ENCODE results near the gene JAML. TPM values are rescaled to one million over a fixed set of nuclear protein-coding genes. Genes with fewer than 3 reads are reported as not detected.

The JAML gene
- polyA plus RNA-seq, 1 donor (not counting 4 experiments of a cell fraction or from before 2014, with no cell fraction given): 0.01 TPM

DNA sequence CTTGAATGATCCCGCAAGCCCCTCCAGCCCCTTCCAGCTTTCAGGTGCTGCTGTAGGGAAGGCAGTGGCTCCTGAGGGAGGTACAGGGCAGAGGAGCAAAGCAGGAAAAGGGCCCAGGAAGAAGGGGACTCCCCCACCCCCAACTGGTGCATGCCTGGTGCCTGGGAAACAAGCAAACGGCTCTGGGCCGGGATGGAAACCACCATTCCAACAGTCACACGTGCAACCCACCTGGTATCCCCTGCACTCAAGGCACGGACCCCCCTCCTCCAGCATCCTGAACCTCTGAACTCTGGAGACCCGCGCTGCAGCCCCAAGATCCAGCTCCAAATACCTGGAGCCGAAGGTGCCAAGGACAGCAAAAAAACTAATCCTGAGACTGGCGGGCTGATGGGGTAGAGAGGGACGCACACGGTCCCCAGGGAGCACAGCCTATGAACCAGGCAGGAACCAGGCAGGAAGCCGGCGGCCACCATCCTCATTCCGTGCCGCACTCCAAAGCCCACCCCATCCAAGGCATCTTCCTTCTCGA, 72.7 kb downstream of the JAML start:
- no peak for TF ChIP-seq EZH2 (IDR thresholded peaks at IDR 0.05; ENCODE audit: low read length)
- TF ChIP-seq, protein P1, sequence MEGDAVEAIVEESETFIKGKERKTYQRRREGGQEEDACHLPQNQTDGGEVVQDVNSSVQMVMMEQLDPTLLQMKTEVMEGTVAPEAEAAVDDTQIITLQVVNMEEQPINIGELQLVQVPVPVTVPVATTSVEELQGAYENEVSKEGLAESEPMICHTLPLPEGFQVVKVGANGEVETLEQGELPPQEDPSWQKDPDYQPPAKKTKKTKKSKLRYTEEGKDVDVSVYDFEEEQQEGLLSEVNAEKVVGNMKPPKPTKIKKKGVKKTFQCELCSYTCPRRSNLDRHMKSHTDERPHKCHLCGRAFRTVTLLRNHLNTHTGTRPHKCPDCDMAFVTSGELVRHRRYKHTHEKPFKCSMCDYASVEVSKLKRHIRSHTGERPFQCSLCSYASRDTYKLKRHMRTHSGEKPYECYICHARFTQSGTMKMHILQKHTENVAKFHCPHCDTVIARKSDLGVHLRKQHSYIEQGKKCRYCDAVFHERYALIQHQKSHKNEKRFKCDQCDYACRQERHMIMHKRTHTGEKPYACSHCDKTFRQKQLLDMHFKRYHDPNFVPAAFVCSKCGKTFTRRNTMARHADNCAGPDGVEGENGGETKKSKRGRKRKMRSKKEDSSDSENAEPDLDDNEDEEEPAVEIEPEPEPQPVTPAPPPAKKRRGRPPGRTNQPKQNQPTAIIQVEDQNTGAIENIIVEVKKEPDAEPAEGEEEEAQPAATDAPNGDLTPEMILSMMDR (optimal IDR thresholded peaks at IDR 0.05 in 1 of 3, IDR thresholded peaks at IDR 0.05 in 1 of 3, conservative IDR thresholded peaks at IDR 0.05 in 1 of 3; ENCODE audit: extremely low read depth in 1 of 3, insufficient read depth in 2 of 3, low read length in 3 of 3): no peak

DNA sequence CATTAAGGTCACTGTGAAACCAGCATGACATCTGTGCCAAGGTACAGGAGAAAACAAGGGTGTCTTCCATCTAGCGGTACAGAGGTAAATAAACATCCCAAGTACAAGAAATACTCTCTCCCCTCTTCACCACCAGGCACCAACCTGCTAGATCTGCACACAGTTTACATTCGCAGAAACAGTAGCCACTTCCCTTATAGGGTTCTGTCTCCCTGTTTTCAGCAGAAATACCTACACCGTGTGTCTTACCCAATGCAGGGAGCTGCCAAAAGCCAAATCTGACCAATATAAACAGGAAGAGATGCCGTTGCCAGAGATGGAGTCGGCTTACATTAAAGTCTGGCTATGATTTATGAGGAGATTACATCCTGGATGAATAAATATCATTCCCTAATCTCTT, 73.4 kb downstream of the JAML start:
- DNase-seq (ENCODE audit: low read depth, low spot score): no peak
- no peaks in the 10 kb centered on the region for H3K79me2 ChIP-seq (ENCODE audit: control insufficient read depth, insufficient read depth, low read length)

More for the DNA sequence above, 72.7 kb downstream of the JAML start:
- Histone ChIP-seq H3K27ac (ENCODE audit: control insufficient read depth, insufficient read depth, low read length) (no peak overlapping the region), H3K4me3 (ENCODE audit: control insufficient read depth in 2 of 3, extremely low read depth in 1 of 3, insufficient read depth in 2 of 3, low read depth in 1 of 3, low read length in 3 of 3) (peak overlapping the region; percentile 29 to 74 (median 50)), H3K4me1 (ENCODE audit: control insufficient read depth, extremely low read depth, insufficient read depth, low read length) (peaks cover 27% of the 10 kb centered on the region), H3K79me2 (ENCODE audit: control insufficient read depth, insufficient read depth, low read length) (no peaks in the 10 kb centered on the region), H3K27me3 (ENCODE audit: control insufficient read depth, extremely low read depth, insufficient read depth, low read length) (peaks cover 13% of the 10 kb centered on the region), H4K20me1 (ENCODE audit: control insufficient read depth, extremely low read depth, insufficient read depth, low read length) (no peaks in the 10 kb centered on the region), H2AFZ (ENCODE audit: control insufficient read depth, low read length) (peak overlapping the region; percentile 76), H3K4me2 (ENCODE audit: control insufficient read depth, extremely low read depth, insufficient read depth, low read depth, low read length) (peak overlapping the region; percentile 89), H3K9me3 (ENCODE audit: control insufficient read depth, low read depth, low read length) (no peaks in the 10 kb centered on the region), H3K9ac (ENCODE audit: control insufficient read depth, extremely low read depth, insufficient read depth, low read length) (peak overlapping the region; percentile 52), H3K36me3 (ENCODE audit: control insufficient read depth in 2 of 2, extremely low read depth in 1 of 2, insufficient read depth in 2 of 2, low read length in 2 of 2) (no peaks in the 10 kb centered on the region), H3K9me1 (ENCODE audit: control insufficient read depth, extremely low read depth, insufficient read depth, low read length) (no peaks in the 10 kb centered on the region)
- dilution Hi-C loops (cut with MboI; ENCODE audit: extremely low pct_ligation_motif_present, low sequenced_read_pairs): no loop called here
- FAIRE-seq (no peak), DNase-seq (ENCODE audit: low read depth, low spot score) (no peak)

More for the DNA sequence above, 73.4 kb downstream of the JAML start:
- TF ChIP-seq EZH2 (IDR thresholded peaks at IDR 0.05; ENCODE audit: low read length): no peak
- TF ChIP-seq, protein P1 (optimal IDR thresholded peaks at IDR 0.05 in 1 of 3, IDR thresholded peaks at IDR 0.05 in 1 of 3, conservative IDR thresholded peaks at IDR 0.05 in 1 of 3; ENCODE audit: extremely low read depth in 1 of 3, insufficient read depth in 2 of 3, low read length in 3 of 3): no peak
- Histone ChIP-seq H3K4me3 (ENCODE audit: control insufficient read depth in 2 of 3, extremely low read depth in 1 of 3, insufficient read depth in 2 of 3, low read depth in 1 of 3, low read length in 3 of 3) (no peak overlapping the region), H4K20me1 (ENCODE audit: control insufficient read depth, extremely low read depth, insufficient read depth, low read length) (no peaks in the 10 kb centered on the region), H2AFZ (ENCODE audit: control insufficient read depth, low read length) (no peak overlapping the region), H3K9me1 (ENCODE audit: control insufficient read depth, extremely low read depth, insufficient read depth, low read length) (no peaks in the 10 kb centered on the region), H3K9ac (ENCODE audit: control insufficient read depth, extremely low read depth, insufficient read depth, low read length) (no peak overlapping the region), H3K9me3 (ENCODE audit: control insufficient read depth, low read depth, low read length) (no peaks in the 10 kb centered on the region), H3K27me3 (ENCODE audit: control insufficient read depth, extremely low read depth, insufficient read depth, low read length) (peaks cover 9% of the 10 kb centered on the region), H3K36me3 (ENCODE audit: control insufficient read depth in 2 of 2, extremely low read depth in 1 of 2, insufficient read depth in 2 of 2, low read length in 2 of 2) (no peaks in the 10 kb centered on the region), H3K4me1 (ENCODE audit: control insufficient read depth, extremely low read depth, insufficient read depth, low read length) (peaks cover 27% of the 10 kb centered on the region), H3K27ac (ENCODE audit: control insufficient read depth, insufficient read depth, low read length) (no peak overlapping the region), H3K4me2 (ENCODE audit: control insufficient read depth, extremely low read depth, insufficient read depth, low read depth, low read length) (no peak overlapping the region)
- no peak for FAIRE-seq
- dilution Hi-C loops (cut with MboI; ENCODE audit: extremely low pct_ligation_motif_present, low sequenced_read_pairs): no loop called here
